ENCODE data around the gene PATJ.

GRCh38 chr1:62210960-62211359 lies 468.7 kb downstream of the PATJ start:
- TF ChIP-seq CTCF (IDR thresholded peaks at IDR 0.05) (no peak), POLR2A (IDR thresholded peaks at IDR 0.05; ENCODE audit: low read depth) (no peak), EP300 (IDR thresholded peaks at IDR 0.05) (no peak), POLR2AphosphoS5 (IDR thresholded peaks at IDR 0.05) (no peak)

All from esophagus muscularis mucosa (tissue), 4 donors.